ENCODE measurements around the gene STARD5.

The STARD5 gene

GRCh38 chr15:81309647-81310450, 14.1 kb downstream of the STARD5 start:
- Histone ChIP-seq H3K9me3 (replicated peaks; ENCODE audit: low read length) (no peaks in the 10 kb centered on the region), H3K27me3 (ENCODE audit: control insufficient read depth, insufficient read depth, low read length) (no peaks in the 10 kb centered on the region), H3K4me3 (ENCODE audit: low read length) (no peak overlapping the region), H3K4me2 (ENCODE audit: low read length) (no peak overlapping the region), H3K36me3 (ENCODE audit: insufficient read depth, low read length) (no peaks in the 10 kb centered on the region), H3K9ac (ENCODE audit: low read depth, low read length) (no peak overlapping the region), H3K4me1 (ENCODE audit: control insufficient read depth, insufficient read depth, low read length) (peaks cover 43% of the 10 kb centered on the region)

- Histone ChIP-seq H3K4me2 (ENCODE audit: low read length) (no peak overlapping the region), H3K4me1 (ENCODE audit: control insufficient read depth, insufficient read depth, low read length) (peaks cover 50% of the 10 kb centered on the region)
Measured at GRCh38 chr15:81308260-81308659, 15.7 kb downstream of the STARD5 start.

DNA sequence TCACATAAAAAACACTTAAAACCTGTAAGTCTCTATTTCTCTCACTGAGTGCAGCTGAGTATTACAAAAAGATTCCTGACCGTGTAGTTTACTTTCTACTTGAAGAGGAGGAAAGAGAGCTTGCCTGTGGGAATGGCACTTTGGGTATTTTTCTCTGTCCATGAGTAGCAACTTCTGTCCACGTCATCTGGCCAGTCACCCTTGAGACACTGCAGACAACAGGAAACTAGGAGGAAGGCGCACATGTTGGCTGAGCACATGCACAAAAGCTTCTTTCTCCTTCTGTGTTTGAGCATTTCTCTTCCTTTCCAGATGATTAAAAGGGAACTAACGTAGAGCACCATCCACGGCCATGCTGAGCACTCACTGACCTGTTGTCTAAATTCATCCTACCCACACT, 19.7 kb downstream of the STARD5 start:
- Histone ChIP-seq H3K9ac (ENCODE audit: low read depth, low read length) (no peak overlapping the region), H3K4me2 (ENCODE audit: low read length) (no peak overlapping the region), H3K4me3 (ENCODE audit: low read length) (no peak overlapping the region), H3K9me3 (replicated peaks; ENCODE audit: low read length) (no peaks in the 10 kb centered on the region), H3K27me3 (ENCODE audit: control insufficient read depth, insufficient read depth, low read length) (no peaks in the 10 kb centered on the region), H3K36me3 (ENCODE audit: insufficient read depth, low read length) (no peaks in the 10 kb centered on the region), H3K4me1 (ENCODE audit: control insufficient read depth, insufficient read depth, low read length) (peaks cover 26% of the 10 kb centered on the region)

More at GRCh38 chr15:81308260-81308659, 15.7 kb downstream of the STARD5 start:
- Histone ChIP-seq H3K9me3 (replicated peaks; ENCODE audit: low read length) (no peaks in the 10 kb centered on the region), H3K4me3 (ENCODE audit: low read length) (no peak overlapping the region), H3K27me3 (ENCODE audit: control insufficient read depth, insufficient read depth, low read length) (no peaks in the 10 kb centered on the region), H3K36me3 (ENCODE audit: insufficient read depth, low read length) (no peaks in the 10 kb centered on the region), H3K9ac (ENCODE audit: low read depth, low read length) (no peak overlapping the region)

DNA sequence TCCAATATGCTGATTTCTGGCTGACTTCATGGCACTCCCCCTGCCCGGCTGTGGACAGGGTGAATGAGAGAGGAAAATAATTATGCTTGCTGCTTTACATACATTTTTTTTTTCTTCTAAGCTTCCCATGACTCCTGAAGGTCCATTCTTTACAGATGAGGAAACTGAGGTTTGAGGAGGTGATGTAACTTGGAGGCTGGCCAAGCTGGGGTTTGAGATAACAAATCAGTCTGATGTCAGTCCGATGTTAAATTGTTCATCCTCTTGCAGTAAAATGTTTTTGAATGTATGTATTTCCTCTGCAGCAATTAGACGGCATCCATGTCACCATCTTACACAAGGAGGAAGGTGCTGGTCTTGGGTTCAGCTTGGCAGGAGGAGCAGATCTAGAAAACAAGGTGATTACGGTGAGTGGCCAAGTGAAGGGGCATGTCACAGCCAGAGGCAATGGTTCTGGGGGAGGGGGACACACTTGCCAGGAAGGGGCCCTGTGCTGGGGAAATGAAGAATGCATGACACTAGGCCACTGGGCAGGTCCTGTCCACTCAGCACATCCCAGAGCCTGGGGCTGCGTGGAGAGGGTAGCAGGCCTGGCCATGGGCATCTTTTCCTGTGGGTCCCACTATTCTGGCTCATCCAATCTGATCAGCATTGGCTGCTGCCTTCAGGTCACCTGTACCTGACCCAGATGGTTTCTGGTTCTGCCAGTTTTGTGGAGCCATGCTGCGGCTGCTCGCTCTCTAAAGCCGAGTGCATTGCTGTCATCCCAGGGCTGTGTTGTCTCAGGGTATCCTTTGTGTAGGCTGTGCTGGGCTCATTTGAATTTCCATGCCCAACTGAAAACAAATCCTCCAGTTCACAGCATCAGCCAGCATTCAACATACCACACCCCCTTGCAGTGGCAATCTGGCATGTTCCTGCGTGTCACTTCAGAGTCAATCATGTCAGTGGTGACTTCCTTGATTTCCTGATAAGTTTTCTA, 20.4 kb downstream of the STARD5 start:
- H3K4me1 ChIP-seq (ENCODE audit: control insufficient read depth, insufficient read depth, low read length) = peaks cover 19% of the 10 kb centered on the region
- H3K4me2 ChIP-seq (ENCODE audit: low read length) = no peak overlapping the region
- no peak overlapping the region for H3K4me3 ChIP-seq (ENCODE audit: low read length)
- H3K9ac ChIP-seq (ENCODE audit: low read depth, low read length) = no peak overlapping the region
- H3K9me3 ChIP-seq (replicated peaks; ENCODE audit: low read length) = no peaks in the 10 kb centered on the region
- peaks cover 6% of the 10 kb centered on the region for H3K27me3 ChIP-seq (ENCODE audit: control insufficient read depth, insufficient read depth, low read length)
- H3K36me3 ChIP-seq (ENCODE audit: insufficient read depth, low read length) = no peaks in the 10 kb centered on the region

DNA sequence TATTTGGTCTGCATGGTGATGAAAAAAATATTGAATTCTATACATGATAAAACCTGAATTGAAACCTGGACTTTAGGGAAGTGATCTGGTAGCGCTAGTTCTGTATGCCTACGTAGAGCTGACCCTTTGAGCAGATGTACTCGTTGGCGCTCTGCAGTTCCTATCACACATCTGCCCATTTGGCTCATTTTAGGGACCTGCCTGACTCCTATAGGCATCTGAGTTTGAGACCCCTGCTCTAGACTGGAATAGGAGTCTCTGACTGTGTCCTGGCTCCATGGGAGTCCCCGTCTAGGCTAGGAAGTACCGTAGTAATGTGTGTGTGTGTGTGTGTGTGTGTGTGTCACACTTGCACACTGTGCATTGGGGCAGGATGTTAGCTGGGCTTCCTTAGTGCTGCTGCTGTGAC, 21.2 kb downstream of the STARD5 start:
- Histone ChIP-seq H3K4me3 (ENCODE audit: low read length) (no peak overlapping the region), H3K4me2 (ENCODE audit: low read length) (no peak overlapping the region), H3K36me3 (ENCODE audit: insufficient read depth, low read length) (no peaks in the 10 kb centered on the region), H3K27me3 (ENCODE audit: control insufficient read depth, insufficient read depth, low read length) (peaks cover 6% of the 10 kb centered on the region), H3K4me1 (ENCODE audit: control insufficient read depth, insufficient read depth, low read length) (peaks cover 13% of the 10 kb centered on the region), H3K9me3 (replicated peaks; ENCODE audit: low read length) (no peaks in the 10 kb centered on the region), H3K9ac (ENCODE audit: low read depth, low read length) (no peak overlapping the region)

- Histone ChIP-seq H3K9me3 (replicated peaks; ENCODE audit: low read length) (no peaks in the 10 kb centered on the region), H3K9ac (ENCODE audit: low read depth, low read length) (no peak overlapping the region), H3K27me3 (ENCODE audit: control insufficient read depth, insufficient read depth, low read length) (peaks cover 6% of the 10 kb centered on the region), H3K36me3 (ENCODE audit: insufficient read depth, low read length) (no peaks in the 10 kb centered on the region), H3K4me3 (ENCODE audit: low read length) (no peak overlapping the region), H3K4me1 (ENCODE audit: control insufficient read depth, insufficient read depth, low read length) (peaks cover 21% of the 10 kb centered on the region), H3K4me2 (ENCODE audit: low read length) (no peak overlapping the region)
Measured at GRCh38 chr15:81301815-81302399, 22.0 kb downstream of the STARD5 start.

GRCh38 chr15:81301385-81301784, 22.6 kb downstream of the STARD5 start:
- no peak overlapping the region for H3K4me2 ChIP-seq (ENCODE audit: low read length)
- H3K4me3 ChIP-seq (ENCODE audit: low read length) = no peak overlapping the region
- H3K9me3 ChIP-seq (replicated peaks; ENCODE audit: low read length) = no peaks in the 10 kb centered on the region
- peaks cover 6% of the 10 kb centered on the region for H3K27me3 ChIP-seq (ENCODE audit: control insufficient read depth, insufficient read depth, low read length)
- no peaks in the 10 kb centered on the region for H3K36me3 ChIP-seq (ENCODE audit: insufficient read depth, low read length)
- H3K4me1 ChIP-seq (ENCODE audit: control insufficient read depth, insufficient read depth, low read length) = peaks cover 22% of the 10 kb centered on the region
- no peak overlapping the region for H3K9ac ChIP-seq (ENCODE audit: low read depth, low read length)

DNA sequence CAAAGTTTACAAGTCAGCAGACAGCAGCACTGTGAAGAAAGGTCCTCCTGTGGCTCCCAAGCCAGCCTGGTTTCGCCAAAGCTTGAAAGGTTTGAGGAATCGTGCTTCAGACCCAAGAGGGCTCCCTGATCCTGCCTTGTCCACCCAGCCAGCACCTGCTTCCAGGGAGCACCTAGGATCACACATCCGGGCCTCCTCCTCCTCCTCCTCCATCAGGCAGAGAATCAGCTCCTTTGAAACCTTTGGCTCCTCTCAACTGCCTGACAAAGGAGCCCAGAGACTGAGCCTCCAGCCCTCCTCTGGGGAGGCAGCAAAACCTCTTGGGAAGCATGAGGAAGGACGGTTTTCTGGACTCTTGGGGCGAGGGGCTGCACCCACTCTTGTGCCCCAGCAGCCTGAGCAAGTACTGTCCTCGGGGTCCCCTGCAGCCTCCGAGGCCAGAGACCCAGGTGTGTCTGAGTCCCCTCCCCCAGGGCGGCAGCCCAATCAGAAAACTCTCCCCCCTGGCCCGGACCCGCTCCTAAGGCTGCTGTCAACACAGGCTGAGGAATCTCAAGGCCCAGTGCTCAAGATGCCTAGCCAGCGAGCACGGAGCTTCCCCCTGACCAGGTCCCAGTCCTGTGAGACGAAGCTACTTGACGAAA, 24.2 kb downstream of the STARD5 start:
- Histone ChIP-seq H3K4me2 (ENCODE audit: low read length) (no peak overlapping the region), H3K4me1 (ENCODE audit: control insufficient read depth, insufficient read depth, low read length) (peaks cover 22% of the 10 kb centered on the region), H3K36me3 (ENCODE audit: insufficient read depth, low read length) (no peaks in the 10 kb centered on the region), H3K4me3 (ENCODE audit: low read length) (no peak overlapping the region), H3K9me3 (replicated peaks; ENCODE audit: low read length) (no peaks in the 10 kb centered on the region), H3K9ac (ENCODE audit: low read depth, low read length) (no peak overlapping the region), H3K27me3 (ENCODE audit: control insufficient read depth, insufficient read depth, low read length) (peaks cover 17% of the 10 kb centered on the region)

GRCh38 chr15:81299156-81299555, 24.8 kb downstream of the STARD5 start:
- peaks cover 23% of the 10 kb centered on the region for H3K27me3 ChIP-seq (ENCODE audit: control insufficient read depth, insufficient read depth, low read length)
- no peaks in the 10 kb centered on the region for H3K36me3 ChIP-seq (ENCODE audit: insufficient read depth, low read length)
- no peak overlapping the region for H3K4me2 ChIP-seq (ENCODE audit: low read length)
- no peaks in the 10 kb centered on the region for H3K9me3 ChIP-seq (replicated peaks; ENCODE audit: low read length)
- no peak overlapping the region for H3K9ac ChIP-seq (ENCODE audit: low read depth, low read length)
- H3K4me1 ChIP-seq (ENCODE audit: control insufficient read depth, insufficient read depth, low read length) = peaks cover 16% of the 10 kb centered on the region
- H3K4me3 ChIP-seq (ENCODE audit: low read length) = no peak overlapping the region

- no peak overlapping the region for H3K4me2 ChIP-seq (ENCODE audit: low read length)
- H3K36me3 ChIP-seq (ENCODE audit: insufficient read depth, low read length) = no peaks in the 10 kb centered on the region
- H3K9ac ChIP-seq (ENCODE audit: low read depth, low read length) = no peak overlapping the region
- H3K27me3 ChIP-seq (ENCODE audit: control insufficient read depth, insufficient read depth, low read length) = peaks cover 28% of the 10 kb centered on the region
- H3K4me3 ChIP-seq (ENCODE audit: low read length) = no peak overlapping the region
- H3K4me1 ChIP-seq (ENCODE audit: control insufficient read depth, insufficient read depth, low read length) = peaks cover 11% of the 10 kb centered on the region
- H3K9me3 ChIP-seq (replicated peaks; ENCODE audit: low read length) = no peaks in the 10 kb centered on the region
Measured at GRCh38 chr15:81298611-81299010, 25.3 kb downstream of the STARD5 start.

Data from skeletal muscle satellite cell (primary cell).